ENCODE results near the gene SNRPD2.
"Not testable (repeated sequence)": the region's sequence is repeated elsewhere in the genome, so short reads cannot be mapped to it uniquely, and the experiment has no call there.

DNA sequence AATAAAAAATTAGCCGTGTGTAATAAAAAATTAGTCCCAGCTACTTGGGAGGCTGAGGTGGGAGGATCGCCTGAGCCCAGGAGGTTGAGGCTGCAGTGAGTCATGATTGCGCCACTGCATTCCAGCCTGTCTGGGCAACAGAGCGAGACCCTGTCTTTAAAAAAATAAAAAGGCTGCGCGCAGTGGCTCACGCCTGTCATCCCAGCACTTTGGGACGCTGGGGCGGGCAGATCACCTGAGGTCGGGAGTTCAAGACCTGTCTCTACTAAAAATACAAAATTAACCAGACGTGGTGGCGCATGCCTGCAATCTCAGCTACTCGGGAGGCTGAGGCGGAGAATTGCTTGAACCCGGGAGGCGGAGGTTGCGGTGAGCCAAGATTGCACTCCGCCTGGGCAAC, 36.9 kb upstream of the SNRPD2 start:
- TF ChIP-seq, protein P1, sequence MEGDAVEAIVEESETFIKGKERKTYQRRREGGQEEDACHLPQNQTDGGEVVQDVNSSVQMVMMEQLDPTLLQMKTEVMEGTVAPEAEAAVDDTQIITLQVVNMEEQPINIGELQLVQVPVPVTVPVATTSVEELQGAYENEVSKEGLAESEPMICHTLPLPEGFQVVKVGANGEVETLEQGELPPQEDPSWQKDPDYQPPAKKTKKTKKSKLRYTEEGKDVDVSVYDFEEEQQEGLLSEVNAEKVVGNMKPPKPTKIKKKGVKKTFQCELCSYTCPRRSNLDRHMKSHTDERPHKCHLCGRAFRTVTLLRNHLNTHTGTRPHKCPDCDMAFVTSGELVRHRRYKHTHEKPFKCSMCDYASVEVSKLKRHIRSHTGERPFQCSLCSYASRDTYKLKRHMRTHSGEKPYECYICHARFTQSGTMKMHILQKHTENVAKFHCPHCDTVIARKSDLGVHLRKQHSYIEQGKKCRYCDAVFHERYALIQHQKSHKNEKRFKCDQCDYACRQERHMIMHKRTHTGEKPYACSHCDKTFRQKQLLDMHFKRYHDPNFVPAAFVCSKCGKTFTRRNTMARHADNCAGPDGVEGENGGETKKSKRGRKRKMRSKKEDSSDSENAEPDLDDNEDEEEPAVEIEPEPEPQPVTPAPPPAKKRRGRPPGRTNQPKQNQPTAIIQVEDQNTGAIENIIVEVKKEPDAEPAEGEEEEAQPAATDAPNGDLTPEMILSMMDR (IDR thresholded peaks at IDR 0.05) = not testable (repeated sequence)
- TF ChIP-seq EZH2 (IDR thresholded peaks at IDR 0.05) = not testable (repeated sequence)

All from neural progenitor cell (in vitro differentiated cells).